Loucy (cell line): ENCODE measurements around the gene BCAM.

ENCODE experiments used
- H2AFZ ChIP-seq: fragments of 200-600 bp; sonication (generic); 2 replicates; pipeline ENCODE4 v1.6.0; 2016; ENCODE audit warnings: antibody characterized with exemption, mild to moderate bottlenecking, low read length, moderate library complexity
- H3F3A ChIP-seq: fragments of 200-600 bp; 2 replicates; pipeline ENCODE4 v1.6.0; 2016; ENCODE audit warnings: antibody characterized with exemption, low read depth, mild to moderate bottlenecking
- H3K27me3 ChIP-seq: fragments of 200-600 bp; sonication (generic); 2 replicates; pipeline ENCODE4 v1.6.1; 2014; ENCODE audit warnings: low read length, mild to moderate bottlenecking; ENCODE audit not compliant: insufficient read depth, poor library complexity, severe bottlenecking
- H3K36me3 ChIP-seq: fragments of 200-600 bp; sonication (generic); 2 replicates; pipeline ENCODE4 v1.6.1; 2016; ENCODE audit warnings: low read length; ENCODE audit not compliant: insufficient read depth
- H3K4me1 ChIP-seq: fragments of 200-600 bp; sonication (generic); 2 replicates; pipeline ENCODE4 v1.5.1; 2014; ENCODE audit warnings: low read length, mild to moderate bottlenecking; ENCODE audit not compliant: insufficient read depth, poor library complexity, severe bottlenecking
- H3K4me2 ChIP-seq: fragments of 200-600 bp; sonication (generic); 2 replicates; pipeline ENCODE4 v1.6.0; 2014; ENCODE audit warnings: antibody characterized with exemption, low read length, low read depth, mild to moderate bottlenecking; ENCODE audit not compliant: poor library complexity, severe bottlenecking
- H3K4me3 ChIP-seq: fragments of 200-600 bp; sonication (generic); 2 replicates; pipeline ENCODE4 v1.5.1; 2014; ENCODE audit warnings: low read length, mild to moderate bottlenecking, mixed read lengths; ENCODE audit not compliant: poor library complexity, severe bottlenecking
- H3K79me2 ChIP-seq: fragments of 200-600 bp; sonication (generic); 2 replicates; pipeline ENCODE4 v1.6.1; 2014; ENCODE audit warnings: low read length; ENCODE audit not compliant: insufficient read depth
- H3K9ac ChIP-seq: fragments of 200-600 bp; sonication (generic); 2 replicates; pipeline ENCODE4 v1.6.0; 2014; ENCODE audit warnings: mild to moderate bottlenecking, low read depth, low read length, moderate library complexity; ENCODE audit not compliant: poor library complexity, severe bottlenecking
- H3K9me2 ChIP-seq: fragments of 200-600 bp; sonication (generic); replicated peaks from 2 replicates; pipeline ENCODE4 v1.6.1; 2016; ENCODE audit warnings: low read depth, low read length, mixed read lengths
- H3K9me3 ChIP-seq: fragments of 200-600 bp; sonication (generic); 2 replicates; pipeline ENCODE4 v1.6.1; 2014; ENCODE audit warnings: mild to moderate bottlenecking, antibody characterized with exemption, low read length, low read depth; ENCODE audit not compliant: insufficient read depth
- H4K20me1 ChIP-seq: fragments of 200-600 bp; sonication (generic); 2 replicates; pipeline ENCODE4 v1.6.0; 2014; ENCODE audit warnings: antibody characterized with exemption, low read length, mild to moderate bottlenecking; ENCODE audit not compliant: insufficient read depth, poor library complexity, severe bottlenecking
- CTCF ChIP-seq: fragments of 200-600 bp; sonication (generic); conservative IDR thresholded peaks from 2 replicates; pipeline ENCODE4 v1.5.1; 2014; ENCODE audit warnings: mild to moderate bottlenecking, antibody characterized with exemption, low read length
- EZH2phosphoT487 ChIP-seq: fragments of 200-600 bp; IDR thresholded peaks from 2 replicates; pipeline ENCODE4 v1.6.1; 2018; ENCODE audit warnings: antibody characterized with exemption, mild to moderate bottlenecking, moderate library complexity, borderline replicate concordance

Gene BCAM

DNA sequence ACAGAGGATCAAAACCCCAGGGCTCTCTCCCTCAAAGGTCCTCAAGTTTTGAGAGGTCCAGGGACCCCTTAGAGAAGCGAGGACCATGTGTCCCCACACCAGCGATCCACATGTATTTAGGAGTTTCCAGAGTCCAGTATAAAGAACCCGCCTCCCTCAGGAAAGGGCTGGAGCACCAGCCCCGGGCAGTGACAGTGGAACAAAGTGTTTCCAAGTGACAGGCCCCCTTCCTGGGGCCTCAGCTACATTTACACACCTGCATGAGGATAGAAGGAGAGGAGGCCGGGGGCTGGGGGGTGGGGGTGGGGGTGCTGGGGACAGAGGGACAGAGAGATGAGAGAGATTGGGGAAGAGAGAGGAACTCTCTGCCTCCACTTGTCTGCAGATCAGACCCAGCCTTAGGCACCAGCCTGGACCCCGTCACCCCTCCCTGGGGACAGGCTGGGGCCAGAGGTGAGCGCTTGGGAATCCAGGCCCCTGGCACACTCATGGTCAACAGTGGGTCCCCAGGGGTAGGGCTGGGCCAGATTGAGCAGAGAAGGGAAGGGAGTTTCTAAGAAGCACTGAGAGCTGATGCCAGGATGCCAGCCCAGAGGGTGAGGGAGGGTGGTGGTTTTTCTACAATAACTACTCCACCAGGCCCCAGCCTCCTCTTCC lies 802 bp downstream of the BCAM start:
- no peaks in the 10 kb centered on the region for H3K27me3 ChIP-seq
- no peaks in the 10 kb centered on the region for H3K79me2 ChIP-seq
- no peaks in the 10 kb centered on the region for H4K20me1 ChIP-seq
- TF ChIP-seq CTCF (no peak), EZH2phosphoT487 (no peak)
- H3K36me3 ChIP-seq: no peaks in the 10 kb centered on the region
- H3K9me2 ChIP-seq: no peaks in the 10 kb centered on the region
- no peaks in the 10 kb centered on the region for H3F3A ChIP-seq
- H3K4me2 ChIP-seq: no peak overlapping the region
- H3K4me3 ChIP-seq: no peak overlapping the region
- no peak overlapping the region for H3K9ac ChIP-seq
- no peak overlapping the region for H2AFZ ChIP-seq
- H3K9me3 ChIP-seq: no peaks in the 10 kb centered on the region
- no peaks in the 10 kb centered on the region for H3K4me1 ChIP-seq

DNA sequence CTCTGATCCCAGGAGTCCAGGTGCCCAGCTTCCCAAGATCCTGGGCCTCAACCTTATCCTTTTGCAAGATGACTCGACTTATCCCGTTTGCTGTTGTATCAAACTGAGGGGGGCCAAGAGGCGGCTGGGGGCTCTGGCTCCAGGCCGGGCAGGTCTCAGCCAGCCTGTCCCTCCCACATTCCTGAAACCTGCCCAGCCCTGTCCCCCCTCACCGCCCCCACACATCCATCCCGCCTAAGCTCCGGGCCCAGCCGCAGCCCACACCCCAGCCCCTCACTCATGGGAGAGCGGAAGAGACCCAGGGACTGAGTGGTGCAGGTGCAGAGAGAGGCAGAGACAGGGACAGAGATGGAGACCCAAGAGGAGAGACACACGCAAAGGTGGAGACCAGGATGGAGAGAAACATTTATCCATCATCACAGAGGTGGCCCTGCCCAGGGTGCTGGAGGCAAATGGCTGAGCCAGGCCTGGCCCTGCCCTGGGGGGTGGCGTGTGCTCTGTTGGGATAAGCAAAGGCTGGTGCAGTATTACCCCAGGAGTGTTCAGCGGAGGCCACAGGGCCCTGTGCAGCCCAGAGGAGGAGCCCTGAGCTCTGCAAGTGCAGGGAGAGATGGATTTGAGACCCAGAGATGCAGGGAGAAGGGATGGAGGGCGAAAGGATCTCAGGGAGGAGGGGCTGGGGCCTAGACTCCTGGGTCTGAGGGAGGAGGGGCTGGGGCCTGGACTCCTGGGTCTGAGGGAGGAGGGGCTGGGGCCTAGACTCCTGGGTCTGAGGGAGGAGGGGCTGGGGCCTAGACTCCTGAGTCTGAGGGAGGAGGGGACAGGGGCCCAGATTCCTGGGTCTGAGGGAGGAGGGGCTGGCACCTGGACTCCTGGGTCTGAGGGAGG lies 1.6 kb downstream of the BCAM start:
- Histone ChIP-seq H3K79me2 (no peaks in the 10 kb centered on the region), H3K36me3 (no peaks in the 10 kb centered on the region), H3K4me2 (no peak overlapping the region), H3K9me3 (no peaks in the 10 kb centered on the region), H3K4me1 (no peaks in the 10 kb centered on the region), H3K27me3 (no peaks in the 10 kb centered on the region), H3K9me2 (no peaks in the 10 kb centered on the region), H3F3A (no peaks in the 10 kb centered on the region), H2AFZ (no peak overlapping the region), H3K9ac (no peak overlapping the region), H4K20me1 (no peaks in the 10 kb centered on the region), H3K4me3 (no peak overlapping the region)
- TF ChIP-seq CTCF: no peak
- TF ChIP-seq EZH2phosphoT487: no peak

- Histone ChIP-seq H3K4me3 (no peak overlapping the region), H3K4me1 (no peaks in the 10 kb centered on the region), H3F3A (no peaks in the 10 kb centered on the region), H2AFZ (no peak overlapping the region), H3K27me3 (no peaks in the 10 kb centered on the region), H3K36me3 (no peaks in the 10 kb centered on the region), H4K20me1 (no peaks in the 10 kb centered on the region), H3K9me3 (no peaks in the 10 kb centered on the region), H3K9me2 (no peaks in the 10 kb centered on the region), H3K9ac (no peak overlapping the region), H3K4me2 (no peak overlapping the region), H3K79me2 (no peaks in the 10 kb centered on the region)
- TF ChIP-seq EZH2phosphoT487 (no peak), CTCF (no peak)
Observed at GRCh38 chr19:44811122-44811419, 2.2 kb downstream of the BCAM start.
